ENCODE measurements around the gene TAF4B. TPM values are rescaled to one million over a fixed set of nuclear protein-coding genes. Genes with fewer than 3 reads are reported as not detected.

The TAF4B gene
- total and polyA plus RNA-seq, 9 donors, result 5.0 to 19.1 (median 7.8) TPM

- intact Hi-C loops (cut with DNase I), result no loop called here
- H3K4me3 ChIP-seq, result no peak overlapping the region
- H3K4me1 ChIP-seq (ENCODE audit: insufficient read depth), result no peaks in the 10 kb centered on the region
- H3K27me3 ChIP-seq, result no peaks in the 10 kb centered on the region
- no peak overlapping the region for H3K27ac ChIP-seq
- no peaks in the 10 kb centered on the region for H3K36me3 ChIP-seq
- TF ChIP-seq CTCF (IDR thresholded peaks at IDR 0.05), result no peak
- TF ChIP-seq EP300 (IDR thresholded peaks at IDR 0.05), result no peak
- no peak for TF ChIP-seq POLR2A (IDR thresholded peaks at IDR 0.05)
- WGBS, 3 donors, result 83 to 88% (median 87%) methylated on average over 4 of the region's 4 CpGs
- DNase-seq, result no peak
- no peaks in the 10 kb centered on the region for H3K9me3 ChIP-seq
Measured at GRCh38 chr18:26262156-26262555, 35.9 kb downstream of the TAF4B start.

- intact Hi-C loops (cut with DNase I), result no loop called here
- H3K27ac ChIP-seq, result no peak overlapping the region
- no peak for DNase-seq
- WGBS, 3 donors, result 72 to 77% (median 75%) methylated on average over 4 of the region's 4 CpGs
- no peak overlapping the region for H3K4me3 ChIP-seq
- no peaks in the 10 kb centered on the region for H3K36me3 ChIP-seq
- no peaks in the 10 kb centered on the region for H3K4me1 ChIP-seq (ENCODE audit: insufficient read depth)
- no peaks in the 10 kb centered on the region for H3K27me3 ChIP-seq
- TF ChIP-seq CTCF (IDR thresholded peaks at IDR 0.05), result no peak
- H3K9me3 ChIP-seq, result no peaks in the 10 kb centered on the region
Measured at GRCh38 chr18:26267357-26267930, 41.2 kb downstream of the TAF4B start.

GRCh38 chr18:26268454-26268853 lies 42.2 kb downstream of the TAF4B start:
- WGBS, 3 donors, result 92 to 96% (median 95%) methylated on average over 4 of the region's 4 CpGs
- H3K27ac ChIP-seq, result no peak overlapping the region
- no peaks in the 10 kb centered on the region for H3K4me1 ChIP-seq (ENCODE audit: insufficient read depth)
- no peak for DNase-seq
- TF ChIP-seq CTCF (IDR thresholded peaks at IDR 0.05) (no peak), EP300 (IDR thresholded peaks at IDR 0.05) (no peak), POLR2A (IDR thresholded peaks at IDR 0.05) (no peak)
- no peaks in the 10 kb centered on the region for H3K27me3 ChIP-seq
- no peaks in the 10 kb centered on the region for H3K9me3 ChIP-seq
- no peak overlapping the region for H3K4me3 ChIP-seq
- intact Hi-C loops (cut with DNase I), result no loop called here
- no peaks in the 10 kb centered on the region for H3K36me3 ChIP-seq

- intact Hi-C loops (cut with DNase I), result no loop called here
- Histone ChIP-seq H3K27me3 (no peaks in the 10 kb centered on the region), H3K4me1 (ENCODE audit: insufficient read depth) (no peaks in the 10 kb centered on the region), H3K36me3 (no peaks in the 10 kb centered on the region), H3K27ac (no peak overlapping the region), H3K4me3 (no peak overlapping the region), H3K9me3 (no peaks in the 10 kb centered on the region)
- WGBS, 3 donors, result 94 to 96% (median 95%) methylated on average over 14 of the region's 14 CpGs
- TF ChIP-seq POLR2A (IDR thresholded peaks at IDR 0.05), result no peak
- no peak for TF ChIP-seq CTCF (IDR thresholded peaks at IDR 0.05)
- no peak for TF ChIP-seq EP300 (IDR thresholded peaks at IDR 0.05)
- DNase-seq, result no peak
Measured at GRCh38 chr18:26271917-26272549, 45.8 kb downstream of the TAF4B start.

All from ovary (tissue), 9 donors.